Tibial nerve (tissue), 4 donors: ENCODE data around the gene ADAMTS2.

Experiments
- EP300 ChIP-seq, 2 donors: sonication (generic); formaldehyde crosslinking; IDR thresholded peaks; one replicate each; pipeline ENCODE4 v1.6.1; 2017; ENCODE audit warnings: antibody characterized with exemption in 2 of 2, mild to moderate bottlenecking in 1 of 2
- POLR2A ChIP-seq, 2 donors: fragments of 450-650 bp; IDR thresholded peaks; one replicate each; pipeline ENCODE4 v1.6.1; 2017; ENCODE audit warnings: antibody characterized with exemption in 2 of 2, mild to moderate bottlenecking in 2 of 2, moderate library complexity in 2 of 2
- TF ChIP-seq, protein P1 (sequence below), 5 experiments: fragments of 200-600 bp in 3 of 5; fragments of 450-650 bp in 2 of 5; sonication (generic) in 3 of 5; IDR thresholded peaks; one replicate each; pipeline ENCODE4 v1.5.1; 2016 to 2019; ENCODE audit warnings: antibody characterized with exemption in 5 of 5, mild to moderate bottlenecking in 3 of 5, moderate library complexity in 2 of 5

DNA sequence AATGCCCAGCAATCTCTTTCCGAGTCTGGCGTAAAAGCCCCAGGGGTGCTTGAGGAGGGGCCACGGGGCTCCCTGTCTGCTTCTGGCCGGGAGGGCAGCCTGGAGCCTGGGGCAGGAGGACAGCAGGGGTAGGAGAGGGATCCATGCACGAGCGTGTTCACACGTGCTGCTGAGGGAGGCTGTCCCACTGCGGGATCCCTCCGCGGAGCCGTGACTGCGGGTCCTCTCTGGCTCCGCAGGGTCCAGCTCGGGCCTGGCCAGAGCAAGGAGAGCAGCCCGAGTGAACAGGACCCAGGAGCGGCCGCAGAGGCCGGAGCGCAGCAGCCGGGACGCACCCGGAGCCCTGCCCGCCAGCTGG, 206.7 kb downstream of the ADAMTS2 start:
- TF ChIP-seq, protein P1, sequence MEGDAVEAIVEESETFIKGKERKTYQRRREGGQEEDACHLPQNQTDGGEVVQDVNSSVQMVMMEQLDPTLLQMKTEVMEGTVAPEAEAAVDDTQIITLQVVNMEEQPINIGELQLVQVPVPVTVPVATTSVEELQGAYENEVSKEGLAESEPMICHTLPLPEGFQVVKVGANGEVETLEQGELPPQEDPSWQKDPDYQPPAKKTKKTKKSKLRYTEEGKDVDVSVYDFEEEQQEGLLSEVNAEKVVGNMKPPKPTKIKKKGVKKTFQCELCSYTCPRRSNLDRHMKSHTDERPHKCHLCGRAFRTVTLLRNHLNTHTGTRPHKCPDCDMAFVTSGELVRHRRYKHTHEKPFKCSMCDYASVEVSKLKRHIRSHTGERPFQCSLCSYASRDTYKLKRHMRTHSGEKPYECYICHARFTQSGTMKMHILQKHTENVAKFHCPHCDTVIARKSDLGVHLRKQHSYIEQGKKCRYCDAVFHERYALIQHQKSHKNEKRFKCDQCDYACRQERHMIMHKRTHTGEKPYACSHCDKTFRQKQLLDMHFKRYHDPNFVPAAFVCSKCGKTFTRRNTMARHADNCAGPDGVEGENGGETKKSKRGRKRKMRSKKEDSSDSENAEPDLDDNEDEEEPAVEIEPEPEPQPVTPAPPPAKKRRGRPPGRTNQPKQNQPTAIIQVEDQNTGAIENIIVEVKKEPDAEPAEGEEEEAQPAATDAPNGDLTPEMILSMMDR (IDR thresholded peaks at IDR 0.05): no peak
- TF ChIP-seq EP300 (IDR thresholded peaks at IDR 0.05) (no peak), POLR2A (IDR thresholded peaks at IDR 0.05) (no peak)
